ENCODE data around the gene ZNF629. TPM values are rescaled to one million over a fixed set of nuclear protein-coding genes. Genes with fewer than 3 reads are reported as not detected.

The ZNF629 gene
- total RNA-seq, 1 experiment from 2014 or later = 18.4 TPM

DNA sequence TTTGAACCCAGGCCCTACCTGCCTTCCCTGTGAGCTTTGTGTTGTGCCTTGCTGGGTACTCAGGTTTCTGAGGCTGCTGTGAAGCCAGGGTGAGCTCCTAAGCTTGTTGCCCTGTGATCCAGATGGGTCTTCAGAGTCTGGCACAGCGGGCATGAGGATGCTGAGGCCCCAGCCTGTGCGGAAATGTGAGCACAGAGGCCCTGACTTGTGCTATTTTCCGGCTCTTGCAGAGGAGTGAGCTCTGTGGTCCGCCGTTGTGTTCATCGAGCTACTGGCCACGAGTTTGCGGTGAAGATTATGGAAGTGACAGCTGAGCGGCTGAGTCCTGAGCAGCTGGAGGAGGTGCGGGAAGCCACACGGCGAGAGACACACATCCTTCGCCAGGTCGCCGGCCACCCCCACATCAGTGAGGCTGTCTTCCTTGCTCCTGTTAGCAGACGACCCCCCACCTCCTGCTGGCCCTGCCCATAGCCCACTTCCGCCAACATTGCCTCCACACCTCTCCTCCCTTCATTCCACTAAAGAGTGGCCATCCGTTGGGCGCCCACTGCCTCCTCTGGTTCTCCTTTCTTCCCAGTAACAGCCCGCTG is 36.0 kb downstream of the ZNF629 start (continued):
- TF ChIP-seq, protein P1, sequence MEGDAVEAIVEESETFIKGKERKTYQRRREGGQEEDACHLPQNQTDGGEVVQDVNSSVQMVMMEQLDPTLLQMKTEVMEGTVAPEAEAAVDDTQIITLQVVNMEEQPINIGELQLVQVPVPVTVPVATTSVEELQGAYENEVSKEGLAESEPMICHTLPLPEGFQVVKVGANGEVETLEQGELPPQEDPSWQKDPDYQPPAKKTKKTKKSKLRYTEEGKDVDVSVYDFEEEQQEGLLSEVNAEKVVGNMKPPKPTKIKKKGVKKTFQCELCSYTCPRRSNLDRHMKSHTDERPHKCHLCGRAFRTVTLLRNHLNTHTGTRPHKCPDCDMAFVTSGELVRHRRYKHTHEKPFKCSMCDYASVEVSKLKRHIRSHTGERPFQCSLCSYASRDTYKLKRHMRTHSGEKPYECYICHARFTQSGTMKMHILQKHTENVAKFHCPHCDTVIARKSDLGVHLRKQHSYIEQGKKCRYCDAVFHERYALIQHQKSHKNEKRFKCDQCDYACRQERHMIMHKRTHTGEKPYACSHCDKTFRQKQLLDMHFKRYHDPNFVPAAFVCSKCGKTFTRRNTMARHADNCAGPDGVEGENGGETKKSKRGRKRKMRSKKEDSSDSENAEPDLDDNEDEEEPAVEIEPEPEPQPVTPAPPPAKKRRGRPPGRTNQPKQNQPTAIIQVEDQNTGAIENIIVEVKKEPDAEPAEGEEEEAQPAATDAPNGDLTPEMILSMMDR (IDR thresholded peaks at IDR 0.05 in 2 of 3, conservative IDR thresholded peaks at IDR 0.05 in 1 of 3; ENCODE audit: borderline replicate concordance in 1 of 3, insufficient read depth in 1 of 3, low read depth in 2 of 3, low read length in 2 of 3) = no peak
- TF ChIP-seq SRF (IDR thresholded peaks at IDR 0.05; ENCODE audit: low read depth) (no peak), CEBPB (IDR thresholded peaks at IDR 0.05; ENCODE audit: low read depth) (no peak), SIN3A (IDR thresholded peaks at IDR 0.05; ENCODE audit: low read depth) (no peak), POLR2AphosphoS5 (IDR thresholded peaks at IDR 0.05; ENCODE audit: low read depth, low read length) (no peak), ELF1 (IDR thresholded peaks at IDR 0.05; ENCODE audit: borderline replicate concordance, low read depth) (no peak)

DNA sequence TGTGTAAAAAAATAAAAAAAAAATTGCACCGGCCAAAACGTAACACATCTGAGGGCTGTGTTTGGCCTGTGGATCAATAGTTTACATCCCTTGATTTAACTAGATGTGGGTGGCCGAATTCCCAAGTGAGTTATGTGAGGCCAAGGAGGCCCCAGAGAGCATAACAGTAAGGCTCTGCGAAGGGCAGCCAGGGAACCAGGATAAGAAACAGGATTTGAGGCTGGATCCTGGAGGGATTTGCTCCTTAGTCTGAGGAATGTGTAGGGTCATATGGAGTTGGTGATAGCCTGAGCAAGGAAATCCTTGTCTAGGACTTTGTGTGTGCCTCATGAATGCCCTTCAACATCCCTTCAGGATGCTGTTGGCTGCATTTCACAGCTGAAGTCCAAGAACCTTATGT is 36.8 kb downstream of the ZNF629 start:
- intact Hi-C loops (cut with micrococcal nuclease) = no loop called here
- no peak overlapping the region for H2AFZ ChIP-seq (ENCODE audit: low read depth, low read length, poor library complexity, severe bottlenecking)
- H3K9ac ChIP-seq (ENCODE audit: low read length) = no peak overlapping the region
- POLR2A ChIA-PET = no interaction called here
- RAD21 ChIA-PET (ENCODE audit: low non-redundant PET in 1 of 2, low total read pairs in 2 of 2, uncharacterized antibody in 2 of 2, unreplicated experiment in 2 of 2) = no interaction called here
- H3K27ac ChIP-seq (ENCODE audit: low read depth, low read length) = no peak overlapping the region
- H3K4me2 ChIP-seq (ENCODE audit: low read length) = no peak overlapping the region
- peaks cover 19% of the 10 kb centered on the region for H3K79me2 ChIP-seq (ENCODE audit: insufficient read depth, low read length)
- H3K4me1 ChIP-seq (ENCODE audit: control insufficient read depth in 1 of 2, insufficient read depth in 2 of 2, low read length in 2 of 2) = peaks cover 8 to 15% of the 10 kb centered on the region in 2 experiments; a peak in 3 of 4 replicates
- H3K4me3 ChIP-seq (replicated peaks in 1 of 2; ENCODE audit: low read depth in 1 of 2, low read length in 2 of 2) = no peak overlapping the region
- no TSS peak for BruUV-seq (replicated peaks)
- no peaks in the 10 kb centered on the region for H3K9me2 ChIP-seq (ENCODE audit: insufficient read depth)
- DNase-seq (ENCODE audit: low read depth, low spot score) = no peak
- H4K20me1 ChIP-seq (ENCODE audit: insufficient read depth) = no peaks in the 10 kb centered on the region
- H3K9me3 ChIP-seq (ENCODE audit: control insufficient read depth in 1 of 2, insufficient read depth in 1 of 2, low read depth in 1 of 2, low read length in 2 of 2) = no peaks in the 10 kb centered on the region
- no peaks in the 10 kb centered on the region for H3K27me3 ChIP-seq (ENCODE audit: insufficient read depth, low read length)
- CTCF ChIA-PET = no interaction called here
- peaks cover 10 to 20% of the 10 kb centered on the region in 2 experiments; a peak in 3 of 4 replicates for H3K36me3 ChIP-seq (ENCODE audit: control insufficient read depth in 1 of 2, insufficient read depth in 2 of 2, low read length in 2 of 2)
- ATAC-seq = no peak
- TF ChIP-seq RAD21 (IDR thresholded peaks at IDR 0.05; ENCODE audit: low read depth) (no peak), POLR2A (IDR thresholded peaks at IDR 0.05; ENCODE audit: borderline replicate concordance, extremely low read depth, insufficient read depth, insufficient read length) (no peak), ELF1 (IDR thresholded peaks at IDR 0.05; ENCODE audit: borderline replicate concordance, low read depth) (no peak), EZH2 (IDR thresholded peaks at IDR 0.05) (no peak), CBX3 (IDR thresholded peaks at IDR 0.05; ENCODE audit: low read depth) (no peak), YY1 (IDR thresholded peaks at IDR 0.05; ENCODE audit: extremely low read depth, insufficient replicate concordance, low read depth, low read length) (no peak), SIN3A (IDR thresholded peaks at IDR 0.05; ENCODE audit: low read depth) (no peak), FOSL1 (IDR thresholded peaks at IDR 0.05; ENCODE audit: low read depth) (no peak), EZH2phosphoT487 (IDR thresholded peaks at IDR 0.05; ENCODE audit: borderline replicate concordance) (no peak), TCF7L2 (IDR thresholded peaks at IDR 0.05; ENCODE audit: borderline replicate concordance, extremely low read depth, insufficient read depth, insufficient read length) (no peak), ZNF274 (IDR thresholded peaks at IDR 0.05; ENCODE audit: low read depth, low read length) (no peak), EGR1 (IDR thresholded peaks at IDR 0.05; ENCODE audit: low read depth) (no peak)
- TF ChIP-seq, protein P2, sequence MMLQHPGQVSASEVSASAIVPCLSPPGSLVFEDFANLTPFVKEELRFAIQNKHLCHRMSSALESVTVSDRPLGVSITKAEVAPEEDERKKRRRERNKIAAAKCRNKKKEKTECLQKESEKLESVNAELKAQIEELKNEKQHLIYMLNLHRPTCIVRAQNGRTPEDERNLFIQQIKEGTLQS (IDR thresholded peaks at IDR 0.05) = no peak
- TF ChIP-seq, protein P3, sequence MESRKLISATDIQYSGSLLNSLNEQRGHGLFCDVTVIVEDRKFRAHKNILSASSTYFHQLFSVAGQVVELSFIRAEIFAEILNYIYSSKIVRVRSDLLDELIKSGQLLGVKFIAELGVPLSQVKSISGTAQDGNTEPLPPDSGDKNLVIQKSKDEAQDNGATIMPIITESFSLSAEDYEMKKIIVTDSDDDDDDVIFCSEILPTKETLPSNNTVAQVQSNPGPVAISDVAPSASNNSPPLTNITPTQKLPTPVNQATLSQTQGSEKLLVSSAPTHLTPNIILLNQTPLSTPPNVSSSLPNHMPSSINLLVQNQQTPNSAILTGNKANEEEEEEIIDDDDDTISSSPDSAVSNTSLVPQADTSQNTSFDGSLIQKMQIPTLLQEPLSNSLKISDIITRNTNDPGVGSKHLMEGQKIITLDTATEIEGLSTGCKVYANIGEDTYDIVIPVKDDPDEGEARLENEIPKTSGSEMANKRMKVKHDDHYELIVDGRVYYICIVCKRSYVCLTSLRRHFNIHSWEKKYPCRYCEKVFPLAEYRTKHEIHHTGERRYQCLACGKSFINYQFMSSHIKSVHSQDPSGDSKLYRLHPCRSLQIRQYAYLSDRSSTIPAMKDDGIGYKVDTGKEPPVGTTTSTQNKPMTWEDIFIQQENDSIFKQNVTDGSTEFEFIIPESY (IDR thresholded peaks at IDR 0.05; ENCODE audit: extremely low read depth, insufficient replicate concordance, low read length) = no peak
- TF ChIP-seq, protein P4, sequence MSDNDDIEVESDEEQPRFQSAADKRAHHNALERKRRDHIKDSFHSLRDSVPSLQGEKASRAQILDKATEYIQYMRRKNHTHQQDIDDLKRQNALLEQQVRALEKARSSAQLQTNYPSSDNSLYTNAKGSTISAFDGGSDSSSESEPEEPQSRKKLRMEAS (IDR thresholded peaks at IDR 0.05) = no peak
- TF ChIP-seq, protein P1 (IDR thresholded peaks at IDR 0.05 in 2 of 3, conservative IDR thresholded peaks at IDR 0.05 in 1 of 3; ENCODE audit: borderline replicate concordance in 1 of 3, insufficient read depth in 1 of 3, low read depth in 2 of 3, low read length in 2 of 3) = no peak
